ENCODE results near the gene EVC2. TPM values are rescaled to one million over a fixed set of nuclear protein-coding genes. Genes with fewer than 3 reads are reported as not detected.

Gene EVC2
- total and polyA plus RNA-seq, 10 of the 15 experiments (the other 5 are each of a cell fraction or from before 2014, with no cell fraction given): 0.34 to 10.4 (median 5.6) TPM

- H3K4me2 ChIP-seq (ENCODE audit: control insufficient read depth, insufficient read depth): no peak overlapping the region
- no peaks in the 10 kb centered on the region for H3K4me1 ChIP-seq (ENCODE audit: control insufficient read depth, insufficient read depth, low read length)
- WGBS (ENCODE audit: insufficient coverage, insufficient replicate concordance, low lambda C conversion rate, missing lambda C conversion rate): 28% methylated on average over 12 of the region's 12 CpGs
- no peaks in the 10 kb centered on the region for H3K27me3 ChIP-seq (replicated peaks in 1 of 2; ENCODE audit: control insufficient read depth in 2 of 2, insufficient read depth in 2 of 2, low read length in 1 of 2)
- RAD21 ChIA-PET (ENCODE audit: unreplicated experiment): no interaction called here
- ATAC-seq: no peak
- H2AFZ ChIP-seq (ENCODE audit: control insufficient read depth, low read depth, low read length): no peak overlapping the region
- no peak for DNase-seq (ENCODE audit: low read depth, low spot score)
- H4K20me1 ChIP-seq (ENCODE audit: control insufficient read depth, insufficient read depth): no peaks in the 10 kb centered on the region
- no peak for FAIRE-seq
- POLR2A ChIA-PET: no interaction called here
- H3K9ac ChIP-seq (ENCODE audit: control insufficient read depth, insufficient read depth, low read length): no peak overlapping the region
- no peaks in the 10 kb centered on the region; the same call in 1 of the 3 replicates for H3K9me3 ChIP-seq (replicated peaks; ENCODE audit: control insufficient read depth, insufficient read depth, low read length)
- no TSS peak for BruUV-seq (replicated peaks)
- intact Hi-C loops (cut with micrococcal nuclease; ENCODE audit: unreplicated experiment): no loop called here
- CTCF ChIA-PET: interaction anchor here (0.6 kb wide), 1 partner anchor 12 kb away, joined by 3 read pairs; no protein-coding TSS in a partner anchor
- H3K79me2 ChIP-seq (ENCODE audit: control insufficient read depth, insufficient read depth, low read length): no peaks in the 10 kb centered on the region
- H3K4me3 ChIP-seq: no peak overlapping the region
- in situ Hi-C loops (cut with MboI): no loop called here
- no peak overlapping the region for H3K27ac ChIP-seq (ENCODE audit: control insufficient read depth, insufficient read depth)
- peaks cover 1 to 5% of the 10 kb centered on the region in 2 experiments; a peak in 3 of 4 replicates for H3K36me3 ChIP-seq (ENCODE audit: control insufficient read depth in 2 of 2, insufficient read depth in 2 of 2, low read length in 1 of 2)
- SMC1A ChIA-PET (ENCODE audit: uncharacterized antibody, unreplicated experiment): interaction anchor here (1.5 kb wide), 1 partner anchor 10 kb away, joined by 6 read pairs; no protein-coding TSS in a partner anchor
- no peak for TF ChIP-seq YY1 (IDR thresholded peaks at IDR 0.05; ENCODE audit: low read depth, low read length)
- TF ChIP-seq BMI1 (IDR thresholded peaks at IDR 0.05; ENCODE audit: borderline replicate concordance): no peak
- no peak for TF ChIP-seq ZBED1 (IDR thresholded peaks at IDR 0.05; ENCODE audit: borderline replicate concordance)
- TF ChIP-seq MYB (IDR thresholded peaks at IDR 0.05; ENCODE audit: borderline replicate concordance, low read depth, low read length): no peak
- TF ChIP-seq ZBTB33 (IDR thresholded peaks at IDR 0.05): no peak
- TF ChIP-seq, protein P1, sequence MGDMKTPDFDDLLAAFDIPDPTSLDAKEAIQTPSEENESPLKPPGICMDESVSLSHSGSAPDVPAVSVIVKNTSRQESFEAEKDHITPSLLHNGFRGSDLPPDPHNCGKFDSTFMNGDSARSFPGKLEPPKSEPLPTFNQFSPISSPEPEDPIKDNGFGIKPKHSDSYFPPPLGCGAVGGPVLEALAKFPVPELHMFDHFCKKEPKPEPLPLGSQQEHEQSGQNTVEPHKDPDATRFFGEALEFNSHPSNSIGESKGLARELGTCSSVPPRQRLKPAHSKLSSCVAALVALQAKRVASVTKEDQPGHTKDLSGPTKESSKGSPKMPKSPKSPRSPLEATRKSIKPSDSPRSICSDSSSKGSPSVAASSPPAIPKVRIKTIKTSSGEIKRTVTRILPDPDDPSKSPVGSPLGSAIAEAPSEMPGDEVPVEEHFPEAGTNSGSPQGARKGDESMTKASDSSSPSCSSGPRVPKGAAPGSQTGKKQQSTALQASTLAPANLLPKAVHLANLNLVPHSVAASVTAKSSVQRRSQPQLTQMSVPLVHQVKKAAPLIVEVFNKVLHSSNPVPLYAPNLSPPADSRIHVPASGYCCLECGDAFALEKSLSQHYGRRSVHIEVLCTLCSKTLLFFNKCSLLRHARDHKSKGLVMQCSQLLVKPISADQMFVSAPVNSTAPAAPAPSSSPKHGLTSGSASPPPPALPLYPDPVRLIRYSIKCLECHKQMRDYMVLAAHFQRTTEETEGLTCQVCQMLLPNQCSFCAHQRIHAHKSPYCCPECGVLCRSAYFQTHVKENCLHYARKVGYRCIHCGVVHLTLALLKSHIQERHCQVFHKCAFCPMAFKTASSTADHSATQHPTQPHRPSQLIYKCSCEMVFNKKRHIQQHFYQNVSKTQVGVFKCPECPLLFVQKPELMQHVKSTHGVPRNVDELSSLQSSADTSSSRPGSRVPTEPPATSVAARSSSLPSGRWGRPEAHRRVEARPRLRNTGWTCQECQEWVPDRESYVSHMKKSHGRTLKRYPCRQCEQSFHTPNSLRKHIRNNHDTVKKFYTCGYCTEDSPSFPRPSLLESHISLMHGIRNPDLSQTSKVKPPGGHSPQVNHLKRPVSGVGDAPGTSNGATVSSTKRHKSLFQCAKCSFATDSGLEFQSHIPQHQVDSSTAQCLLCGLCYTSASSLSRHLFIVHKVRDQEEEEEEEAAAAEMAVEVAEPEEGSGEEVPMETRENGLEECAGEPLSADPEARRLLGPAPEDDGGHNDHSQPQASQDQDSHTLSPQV (IDR thresholded peaks at IDR 0.05): no peak
Measured at GRCh38 chr4:5746829-5747737, 38.7 kb upstream of the EVC2 start.

Data from GM12878 (cell line).